ENCODE results near the gene FCER2. TPM values are rescaled to one million over a fixed set of nuclear protein-coding genes. Genes with fewer than 3 reads are reported as not detected.
A peak's percentile ranks its signal among the peaks of the same experiment; 100 is the strongest.

FCER2 gene
- total RNA-seq, 3 donors from 2014 or later: 0.26 to 0.44 (median 0.29) TPM

DNA sequence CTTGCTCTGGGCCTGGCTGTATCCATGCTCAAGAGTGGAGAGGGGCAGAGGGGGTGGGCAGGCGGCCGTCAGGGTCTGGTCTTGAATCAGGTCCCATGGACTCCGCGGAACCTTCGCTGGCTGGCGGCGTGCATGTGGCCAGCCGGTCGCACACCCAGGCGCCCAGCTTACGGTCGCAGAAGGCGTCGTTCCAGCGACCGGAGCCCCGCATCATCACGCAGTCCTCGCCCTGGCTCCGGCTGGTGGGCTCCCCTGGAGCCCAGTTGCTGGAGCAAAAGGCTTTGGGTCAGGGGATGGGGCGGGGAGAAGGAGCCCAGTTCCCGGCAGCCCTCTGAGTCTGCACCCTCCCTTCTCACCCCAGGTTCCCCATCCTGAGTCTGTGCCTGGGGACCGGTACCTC is 12.8 kb downstream of the FCER2 start:
- intact Hi-C loops (cut with DNase I, micrococcal nuclease): loop anchor here in 1 of 2 donors (10.0 kb wide), 1 partner anchor 106 kb away; no protein-coding TSS in a partner anchor
- Histone ChIP-seq H3K4me1 (ENCODE audit: low read depth) (no peaks in the 10 kb centered on the region), H3K9me3 (no peaks in the 10 kb centered on the region), H3K36me3 (ENCODE audit: low read depth) (no peaks in the 10 kb centered on the region), H3K4me3 (no peak overlapping the region)
- ATAC-seq (peak; percentile 17), DNase-seq (no peak)
- TF ChIP-seq, protein P1, sequence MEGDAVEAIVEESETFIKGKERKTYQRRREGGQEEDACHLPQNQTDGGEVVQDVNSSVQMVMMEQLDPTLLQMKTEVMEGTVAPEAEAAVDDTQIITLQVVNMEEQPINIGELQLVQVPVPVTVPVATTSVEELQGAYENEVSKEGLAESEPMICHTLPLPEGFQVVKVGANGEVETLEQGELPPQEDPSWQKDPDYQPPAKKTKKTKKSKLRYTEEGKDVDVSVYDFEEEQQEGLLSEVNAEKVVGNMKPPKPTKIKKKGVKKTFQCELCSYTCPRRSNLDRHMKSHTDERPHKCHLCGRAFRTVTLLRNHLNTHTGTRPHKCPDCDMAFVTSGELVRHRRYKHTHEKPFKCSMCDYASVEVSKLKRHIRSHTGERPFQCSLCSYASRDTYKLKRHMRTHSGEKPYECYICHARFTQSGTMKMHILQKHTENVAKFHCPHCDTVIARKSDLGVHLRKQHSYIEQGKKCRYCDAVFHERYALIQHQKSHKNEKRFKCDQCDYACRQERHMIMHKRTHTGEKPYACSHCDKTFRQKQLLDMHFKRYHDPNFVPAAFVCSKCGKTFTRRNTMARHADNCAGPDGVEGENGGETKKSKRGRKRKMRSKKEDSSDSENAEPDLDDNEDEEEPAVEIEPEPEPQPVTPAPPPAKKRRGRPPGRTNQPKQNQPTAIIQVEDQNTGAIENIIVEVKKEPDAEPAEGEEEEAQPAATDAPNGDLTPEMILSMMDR (IDR thresholded peaks at IDR 0.05): no peak

DNA sequence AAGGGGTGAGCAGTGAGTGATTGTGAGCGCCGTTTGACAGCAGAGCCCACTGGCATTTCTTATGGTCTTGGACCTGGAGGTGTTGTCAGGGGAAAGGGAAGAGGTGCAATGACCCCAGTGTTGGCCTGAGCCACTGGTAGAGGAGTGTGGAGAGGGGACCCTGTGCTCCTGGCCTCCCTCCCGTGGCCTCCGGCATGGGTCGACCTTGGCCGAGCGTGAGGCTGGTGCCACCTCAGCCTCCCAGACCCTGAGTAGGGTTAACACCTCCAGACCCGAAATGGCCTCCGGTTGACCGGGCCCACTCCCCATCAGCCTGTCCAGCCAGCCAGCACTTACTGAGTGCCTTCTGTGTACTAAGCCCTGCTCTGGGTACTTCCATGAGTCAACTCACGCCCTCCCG is 14.8 kb downstream of the FCER2 start:
- H3K4me3 ChIP-seq: no peak overlapping the region
- no peaks in the 10 kb centered on the region for H3K36me3 ChIP-seq (ENCODE audit: low read depth)
- H3K4me1 ChIP-seq (ENCODE audit: low read depth): peaks cover 1% of the 10 kb centered on the region
- H3K9me3 ChIP-seq: no peaks in the 10 kb centered on the region
- intact Hi-C loops (cut with DNase I, micrococcal nuclease): loop anchor here in 1 of 2 donors (10.0 kb wide), 1 partner anchor 108 kb away; no protein-coding TSS in a partner anchor
- TF ChIP-seq, protein P1 (IDR thresholded peaks at IDR 0.05): no peak
- no peak for DNase-seq
- no peak for ATAC-seq

DNA sequence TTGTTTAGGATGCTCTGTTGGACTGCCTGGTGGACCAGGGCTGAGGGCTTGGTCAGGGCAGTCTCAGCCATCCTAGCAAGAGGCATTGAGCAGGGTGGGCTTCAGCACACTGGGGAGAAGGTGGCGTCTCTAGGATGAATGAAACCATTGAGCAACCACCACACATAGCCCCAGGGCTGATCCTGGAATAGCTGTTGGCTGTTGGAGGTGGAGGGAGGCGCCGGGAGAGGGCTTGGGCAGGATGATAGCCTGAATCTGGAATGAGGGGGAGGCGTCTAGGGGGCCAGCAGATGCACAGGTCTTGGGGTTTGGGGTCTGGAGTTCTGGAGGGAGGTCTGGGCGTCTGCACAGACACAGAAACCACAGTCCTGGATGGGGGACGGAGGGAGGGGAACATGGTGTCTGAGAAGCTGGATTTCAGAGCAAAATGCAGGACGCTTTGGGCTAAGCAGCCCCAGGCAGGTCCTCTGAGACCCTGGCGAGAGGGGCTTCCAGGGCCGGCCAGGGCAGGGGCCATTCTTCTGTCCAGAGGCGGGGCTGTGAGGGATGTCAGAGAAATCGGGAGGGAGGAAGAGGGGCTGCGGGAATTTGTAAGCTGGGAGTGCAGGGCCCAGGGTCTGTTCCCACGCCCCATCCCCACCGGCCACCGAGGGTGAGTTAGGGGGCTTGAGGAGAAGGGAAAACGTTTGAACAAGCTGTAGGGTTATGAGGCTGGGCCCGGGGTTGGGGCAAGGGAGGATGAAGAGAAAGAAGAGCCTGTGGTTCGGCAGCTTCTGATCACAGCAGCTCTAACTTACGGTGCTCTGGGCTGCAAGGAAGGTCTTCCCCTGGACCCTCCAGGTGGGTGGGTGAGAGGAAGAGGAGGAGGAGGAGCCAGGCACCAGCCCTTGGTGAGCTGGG is 16.1 kb downstream of the FCER2 start:
- H3K36me3 ChIP-seq (ENCODE audit: low read depth): no peaks in the 10 kb centered on the region
- intact Hi-C loops (cut with DNase I, micrococcal nuclease): loop anchor here in 1 of 2 donors (10.0 kb wide), 1 partner anchor 109 kb away; no protein-coding TSS in a partner anchor
- TF ChIP-seq, protein P1 (IDR thresholded peaks at IDR 0.05): no peak
- ATAC-seq: no peak
- no peak for DNase-seq
- no peaks in the 10 kb centered on the region for H3K9me3 ChIP-seq
- peaks cover 10% of the 10 kb centered on the region for H3K4me1 ChIP-seq (ENCODE audit: low read depth)
- no peak overlapping the region for H3K4me3 ChIP-seq

DNA sequence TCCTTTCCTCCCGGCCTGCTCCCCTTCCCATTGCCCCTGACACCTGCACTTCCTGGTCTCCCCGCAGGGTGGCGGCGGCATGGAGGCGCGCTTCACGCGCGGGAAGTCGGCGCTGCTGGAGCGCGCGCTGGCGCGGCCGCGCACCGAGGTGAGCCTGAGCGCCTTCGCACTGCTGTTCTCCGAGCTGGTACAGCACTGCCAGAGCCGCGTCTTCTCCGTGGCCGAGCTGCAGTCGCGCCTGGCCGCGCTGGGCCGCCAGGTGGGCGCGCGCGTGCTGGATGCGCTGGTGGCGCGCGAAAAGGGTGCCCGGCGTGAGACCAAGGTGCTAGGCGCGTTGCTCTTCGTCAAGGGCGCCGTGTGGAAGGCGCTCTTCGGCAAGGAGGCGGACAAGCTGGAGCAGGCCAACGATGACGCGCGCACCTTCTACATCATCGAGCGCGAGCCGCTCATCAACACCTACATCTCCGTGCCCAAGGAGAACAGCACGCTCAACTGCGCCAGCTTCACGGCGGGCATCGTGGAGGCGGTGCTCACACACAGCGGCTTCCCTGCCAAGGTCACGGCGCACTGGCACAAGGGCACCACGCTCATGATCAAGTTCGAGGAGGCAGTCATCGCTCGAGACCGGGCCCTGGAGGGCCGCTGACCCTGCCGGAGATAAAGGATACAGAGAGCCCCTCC is 19.6 kb downstream of the FCER2 start:
- H3K36me3 ChIP-seq (ENCODE audit: low read depth): no peaks in the 10 kb centered on the region
- H3K4me3 ChIP-seq: no peak overlapping the region
- ATAC-seq (no peak), DNase-seq (no peak)
- TF ChIP-seq, protein P1 (IDR thresholded peaks at IDR 0.05): no peak
- intact Hi-C loops (cut with DNase I, micrococcal nuclease): loop anchor here in 1 of 2 donors (5.0 to 10.0 kb wide), 2 partner anchors 112 to 115 kb away; no protein-coding TSS in a partner anchor
- peaks cover 10% of the 10 kb centered on the region for H3K4me1 ChIP-seq (ENCODE audit: low read depth)
- H3K9me3 ChIP-seq: no peaks in the 10 kb centered on the region

DNA sequence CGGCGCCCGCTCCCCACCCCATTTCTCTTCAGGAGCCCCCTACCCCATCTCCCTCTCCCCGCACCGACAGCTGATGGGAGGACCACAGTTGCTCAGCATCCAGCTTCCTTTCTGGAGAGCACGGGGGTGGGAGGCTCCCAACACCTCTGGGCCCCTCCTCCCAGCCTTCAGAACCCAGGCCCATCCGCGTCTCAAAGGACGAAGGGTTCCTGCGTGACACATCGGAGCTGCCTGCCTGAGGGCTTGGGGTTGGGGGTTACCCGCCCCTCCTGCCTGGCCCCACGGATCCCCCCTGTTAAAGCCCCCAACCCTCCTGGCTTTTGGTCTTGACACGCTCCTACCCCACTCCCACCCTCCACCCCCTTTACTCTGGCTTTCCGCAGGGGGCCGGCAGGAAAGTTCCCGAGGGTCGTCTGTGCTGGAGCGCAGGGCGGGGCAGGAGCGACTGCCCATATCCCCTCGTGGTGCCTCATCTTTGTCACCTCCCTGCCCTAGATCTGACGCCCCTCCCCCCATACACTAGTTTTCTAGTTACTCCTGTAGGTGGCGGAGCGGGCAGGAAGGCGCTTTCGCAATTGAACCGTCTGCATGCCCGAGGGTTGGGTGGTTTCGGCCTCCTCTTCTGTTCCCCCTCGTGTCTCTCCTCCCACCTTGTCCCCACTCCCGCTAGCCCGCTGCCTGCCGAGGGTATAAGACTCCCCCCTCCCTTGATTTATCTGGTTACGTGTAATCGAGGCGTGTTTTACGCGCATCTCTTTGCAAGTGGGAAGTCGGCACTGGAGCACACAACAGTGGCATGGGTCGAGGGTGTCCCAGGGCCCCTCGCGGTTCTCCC is 20.4 kb downstream of the FCER2 start:
- H3K9me3 ChIP-seq: no peaks in the 10 kb centered on the region
- intact Hi-C loops (cut with DNase I, micrococcal nuclease): loop anchor here in 1 of 2 donors (5.0 to 10.0 kb wide), 2 partner anchors 113 to 114 kb away; no protein-coding TSS in a partner anchor
- TF ChIP-seq, protein P1 (IDR thresholded peaks at IDR 0.05): no peak
- H3K4me3 ChIP-seq: peak overlapping the region; percentile 100
- H3K36me3 ChIP-seq (ENCODE audit: low read depth): no peaks in the 10 kb centered on the region
- ATAC-seq (peak; percentile 69), DNase-seq (peak; percentile 72 to 88 (median 88))
- peaks cover 10% of the 10 kb centered on the region for H3K4me1 ChIP-seq (ENCODE audit: low read depth)
